HEK293T (cell line): ENCODE measurements around the gene IL21R.

Experiments used
- ARNT ChIP-seq: fragments of 450-650 bp; IDR thresholded peaks from 2 replicates; pipeline ENCODE4 v1.6.1; 2017; ENCODE audit warnings: mild to moderate bottlenecking
- FOXA1 ChIP-seq: fragments of 450-650 bp; IDR thresholded peaks from 2 replicates; pipeline ENCODE4 v1.6.1; 2016; ENCODE audit warnings: mild to moderate bottlenecking
- FOXK2 ChIP-seq: fragments of 450-650 bp; IDR thresholded peaks from 2 replicates; pipeline ENCODE4 v1.6.1; 2016; ENCODE audit warnings: mild to moderate bottlenecking
- FOXM1 ChIP-seq: fragments of 450-650 bp; IDR thresholded peaks from 2 replicates; pipeline ENCODE4 v1.6.1; 2017; ENCODE audit warnings: mild to moderate bottlenecking, borderline replicate concordance
- HDGF ChIP-seq: fragments of 450-650 bp; IDR thresholded peaks from 2 replicates; pipeline ENCODE4 v1.6.1; 2017; ENCODE audit warnings: antibody characterized with exemption, borderline replicate concordance
- NFRKB ChIP-seq: fragments of 450-650 bp; IDR thresholded peaks from 2 replicates; pipeline ENCODE4 v1.6.1; 2016; ENCODE audit warnings: mild to moderate bottlenecking, moderate library complexity
- PKNOX1 ChIP-seq: fragments of 450-650 bp; IDR thresholded peaks from 2 replicates; pipeline ENCODE4 v1.6.1; 2016
- SP1 ChIP-seq: fragments of 450-650 bp; IDR thresholded peaks from 2 replicates; pipeline ENCODE4 v1.6.1; 2017
- SUZ12 ChIP-seq: fragments of 450-650 bp; IDR thresholded peaks from 2 replicates; pipeline ENCODE4 v1.6.1; 2016; ENCODE audit warnings: mild to moderate bottlenecking
- TARDBP ChIP-seq: fragments of 450-650 bp; IDR thresholded peaks from 2 replicates; pipeline ENCODE4 v1.6.1; 2016

- TF ChIP-seq HDGF (no peak), SP1 (no peak), ARNT (no peak), FOXM1 (no peak), FOXA1 (no peak), PKNOX1 (no peak), NFRKB (no peak), FOXK2 (no peak), SUZ12 (no peak), TARDBP (no peak)
These were observed 22.1 kb upstream of the IL21R start for GRCh38 chr16:27379919-27380318.
